NCI-H2227 (cell line): ENCODE measurements around the gene KDELR3.

Source experiments
- DNase-seq: peaks from one replicate; lab custom pipeline; 2025; ENCODE audit not compliant: unreplicated experiment; lab: John Stamatoyannopoulos, UW

The KDELR3 gene

GRCh38 chr22:38437416-38437815, 30.5 kb upstream of the KDELR3 start:
- no peak for DNase-seq

DNA sequence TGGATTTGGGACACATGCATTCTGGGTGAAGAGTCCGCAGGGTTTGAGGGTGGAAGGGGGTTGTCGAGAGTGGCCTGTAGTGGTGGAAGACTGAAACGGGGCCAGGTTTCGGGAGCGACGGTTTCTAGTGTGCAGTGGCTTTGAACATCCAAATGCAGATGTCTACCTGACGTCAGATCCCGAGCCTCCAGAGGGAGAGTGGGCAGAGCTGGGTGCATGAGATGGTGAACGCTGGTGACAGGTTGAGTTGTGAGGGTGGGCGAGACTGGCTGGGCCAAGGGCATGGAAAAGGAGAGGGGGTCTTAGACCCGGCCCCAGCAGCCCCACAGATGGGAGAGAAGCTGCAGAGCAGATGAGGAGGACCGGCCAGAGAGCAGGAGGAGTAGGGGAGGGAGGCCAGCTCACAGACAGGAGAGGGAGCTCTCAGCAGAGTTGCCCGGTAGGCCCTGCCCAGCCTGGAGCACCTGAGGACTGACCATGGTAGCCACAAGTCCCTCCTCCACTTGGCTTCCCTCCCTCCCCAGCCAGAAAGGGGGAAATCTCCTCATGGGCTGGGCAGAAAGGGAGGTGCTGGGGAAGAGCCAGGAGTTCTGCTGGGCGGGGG, 27.0 kb upstream of the KDELR3 start:
- DNase-seq, result no peak

DNA sequence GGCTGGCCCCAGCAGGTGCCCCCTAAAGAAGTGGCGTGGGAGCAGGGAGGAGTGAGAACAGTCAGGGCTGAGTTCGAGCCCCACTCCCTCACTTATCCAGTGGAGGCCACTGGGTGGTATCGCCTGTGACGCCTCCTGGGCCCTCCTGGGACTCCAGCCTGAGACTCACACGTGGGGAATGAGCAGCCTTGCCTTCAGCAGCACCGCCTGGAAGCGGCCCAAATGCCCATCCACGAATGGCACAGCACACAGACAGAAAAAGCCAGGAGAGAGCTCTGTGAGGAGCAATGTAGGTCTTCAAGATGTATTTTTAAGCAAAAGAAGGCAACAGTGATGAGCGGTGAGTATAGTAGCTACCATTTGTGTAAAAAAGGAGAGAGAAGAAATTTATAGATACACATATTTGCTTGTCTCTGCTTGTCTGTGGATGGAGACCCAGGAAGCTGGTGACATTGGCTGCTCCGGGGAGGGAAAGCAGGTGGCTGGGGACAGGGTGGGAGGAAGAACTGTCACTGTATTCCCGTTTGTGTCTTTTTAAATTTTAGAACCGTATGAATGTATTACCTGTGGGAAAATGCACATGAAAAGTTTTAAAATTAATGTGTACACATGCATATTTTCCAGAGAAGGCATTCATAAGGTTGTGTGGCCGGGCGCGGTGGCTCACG, 26.1 kb upstream of the KDELR3 start:
- DNase-seq, result no peak

DNA sequence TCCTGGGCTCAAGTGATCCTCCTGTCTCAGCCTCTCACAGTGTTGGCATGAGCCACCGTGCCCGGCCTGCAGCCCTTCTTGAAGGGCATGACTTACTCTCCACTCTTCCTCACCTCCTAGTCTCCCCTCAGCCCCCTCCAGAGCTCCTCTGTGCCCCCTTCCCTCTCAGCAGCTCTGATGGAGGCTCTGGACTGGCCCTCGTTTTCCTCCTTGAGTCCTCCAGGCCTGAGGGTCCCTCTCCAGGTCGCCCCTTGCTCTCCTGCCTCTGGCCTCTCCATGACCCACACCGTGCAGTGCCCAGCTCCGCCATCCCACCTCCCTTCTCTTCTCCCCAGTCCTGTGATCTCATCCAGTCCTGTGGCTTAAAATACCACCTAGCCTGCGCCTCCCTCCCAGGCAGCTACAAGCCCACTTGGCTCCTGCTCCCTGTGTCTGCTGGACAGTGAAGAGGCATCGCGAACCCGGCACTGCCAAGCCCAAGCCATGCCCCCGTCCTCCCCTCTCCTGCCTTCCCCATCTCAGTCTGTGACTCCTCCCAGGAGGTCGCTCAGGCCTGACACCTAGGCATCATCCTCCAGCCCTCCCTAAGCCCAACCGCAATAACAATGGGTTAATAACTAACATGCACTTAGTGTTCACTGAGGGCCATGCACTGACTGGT, 24.8 kb upstream of the KDELR3 start:
- no peak for DNase-seq

DNA sequence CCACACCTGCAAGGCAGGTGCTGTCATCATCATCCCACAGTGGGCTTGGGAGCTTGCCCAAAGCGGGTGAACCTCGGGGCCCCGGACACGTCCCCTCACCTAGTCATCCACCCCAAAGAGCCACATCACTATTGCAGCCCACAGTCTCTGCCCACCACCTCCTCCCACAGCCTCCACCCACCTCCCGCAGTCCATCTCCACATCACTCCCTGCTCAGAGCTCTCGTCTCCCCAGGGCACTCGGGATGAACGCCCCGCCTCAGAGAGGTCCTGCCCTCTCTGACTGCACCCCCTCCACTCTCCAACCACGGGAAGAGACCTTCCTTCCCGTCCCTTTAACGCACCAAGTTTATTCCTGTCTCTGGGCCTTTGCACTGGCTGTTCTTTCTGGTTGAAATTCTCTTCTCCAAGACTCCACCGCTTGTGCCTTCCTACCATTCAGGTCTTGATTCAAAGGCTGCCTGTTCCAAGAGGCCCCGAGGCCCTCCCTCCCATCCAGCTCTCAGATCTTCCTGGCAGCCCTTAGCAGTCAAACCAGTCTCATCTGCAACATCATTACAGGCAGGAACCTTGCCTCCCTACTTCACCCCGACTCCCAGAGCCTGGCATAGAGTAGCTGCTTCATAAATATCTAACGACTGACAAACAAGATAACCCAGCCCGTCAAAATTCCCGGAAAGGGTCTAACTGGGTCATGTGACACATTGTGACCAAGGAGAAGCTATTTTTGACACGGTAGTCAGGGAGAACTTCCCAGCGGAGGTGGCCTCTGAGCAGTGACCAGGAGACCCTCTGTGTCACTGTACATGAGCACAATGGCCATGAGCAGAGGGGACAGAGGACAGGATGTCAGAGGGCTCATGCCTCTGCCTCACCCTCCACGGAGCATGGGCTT, 24.0 kb upstream of the KDELR3 start:
- no peak for DNase-seq

DNA sequence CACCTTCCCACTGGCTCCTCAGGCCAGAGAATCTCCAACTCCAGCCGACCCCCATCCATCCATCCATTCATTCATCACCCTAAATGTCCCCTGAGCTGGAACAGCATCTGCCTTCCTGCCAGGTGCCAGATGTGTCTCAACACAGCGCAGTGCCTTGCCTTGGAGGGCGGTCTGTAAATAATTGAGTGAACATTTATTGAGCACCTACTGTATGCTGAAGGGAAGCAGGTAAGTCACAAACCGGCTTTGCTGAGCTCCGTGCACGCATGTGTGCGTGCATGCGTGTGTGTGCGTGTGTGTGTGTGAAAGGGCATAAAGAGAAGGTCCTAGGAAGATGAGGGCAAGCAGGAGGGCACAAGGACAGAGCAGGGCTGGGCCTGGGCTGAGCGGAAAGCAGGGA, 23.1 kb upstream of the KDELR3 start:
- DNase-seq, result no peak

GRCh38 chr22:38446018-38446601, 21.8 kb upstream of the KDELR3 start:
- DNase-seq, result peak; percentile 22

GRCh38 chr22:38448945-38449745, 18.8 kb upstream of the KDELR3 start:
- no peak for DNase-seq

DNA sequence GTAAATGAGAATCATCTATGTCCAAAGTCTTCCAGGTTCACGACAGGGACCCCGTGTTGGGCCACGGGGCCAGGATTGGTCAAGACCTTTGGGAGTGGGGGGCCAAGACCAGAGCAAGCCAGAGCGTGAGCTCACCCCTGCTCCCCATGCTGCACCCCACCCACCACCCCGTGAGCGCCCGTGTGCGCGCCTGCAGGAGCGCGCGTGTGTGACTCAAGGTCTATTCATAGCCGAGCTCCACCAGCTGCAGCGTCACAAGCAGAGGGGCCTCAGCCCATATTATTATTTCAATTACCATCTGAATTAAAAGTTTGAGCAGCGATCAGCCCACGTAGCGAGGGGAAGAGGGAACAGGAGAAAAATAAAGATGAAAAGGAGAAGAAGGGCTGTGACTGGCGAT, 18.1 kb upstream of the KDELR3 start:
- no peak for DNase-seq

GRCh38 chr22:38450234-38450797, 17.6 kb upstream of the KDELR3 start:
- no peak for DNase-seq

- no peak for DNase-seq
Measured at GRCh38 chr22:38451404-38451803, 16.5 kb upstream of the KDELR3 start.

DNA sequence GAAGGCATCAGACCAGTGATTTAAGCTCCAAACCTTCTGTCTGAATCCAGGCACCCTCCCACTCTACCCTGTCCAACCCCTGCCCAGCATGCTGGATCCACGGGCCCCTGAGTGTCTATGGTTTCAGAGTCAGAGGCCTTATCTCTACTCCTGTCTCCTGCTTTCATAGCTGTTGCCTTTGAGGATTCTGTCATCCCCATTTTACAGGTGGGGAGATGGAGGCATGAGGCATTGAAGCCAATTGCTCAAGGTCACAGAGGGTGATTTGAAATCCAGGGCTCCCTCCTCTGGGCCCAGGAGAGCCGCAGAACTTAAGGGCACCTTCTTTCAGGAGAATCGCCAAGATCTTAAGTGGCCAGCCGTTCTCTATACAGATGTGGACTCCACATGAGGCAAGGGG, 16.0 kb upstream of the KDELR3 start:
- DNase-seq, result no peak

GRCh38 chr22:38452373-38453065, 15.4 kb upstream of the KDELR3 start:
- no peak for DNase-seq

DNA sequence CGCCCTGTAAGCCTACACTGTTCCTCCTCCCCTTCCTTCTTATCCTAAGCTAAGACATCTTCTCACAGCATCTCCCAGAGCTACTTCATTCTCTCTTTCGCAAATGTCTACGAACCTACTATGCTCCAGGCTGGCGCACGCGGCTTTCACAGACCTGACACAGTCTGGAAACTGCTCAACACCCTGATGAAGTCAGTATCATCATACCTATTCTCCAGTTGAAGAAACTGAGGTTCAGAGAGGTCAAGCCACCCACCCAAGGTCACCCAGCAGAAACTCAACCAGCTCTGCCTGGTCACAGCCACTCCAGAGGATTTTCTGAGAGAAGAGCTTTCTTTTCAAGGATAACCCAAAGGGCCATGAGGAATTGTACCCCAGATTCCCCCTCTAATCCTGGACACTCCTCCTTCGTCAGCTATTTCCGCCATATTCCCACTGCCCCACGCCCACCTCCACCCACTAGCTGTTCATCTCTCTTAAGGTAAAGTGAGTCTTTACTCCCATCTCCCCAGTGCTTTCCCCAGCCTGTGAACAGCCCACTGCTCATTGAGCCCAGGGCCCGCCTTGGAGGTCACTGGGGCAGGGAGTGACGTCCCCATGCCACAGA, 14.7 kb upstream of the KDELR3 start:
- DNase-seq, result no peak

GRCh38 chr22:38453996-38454352, 13.9 kb upstream of the KDELR3 start:
- DNase-seq, result no peak

DNA sequence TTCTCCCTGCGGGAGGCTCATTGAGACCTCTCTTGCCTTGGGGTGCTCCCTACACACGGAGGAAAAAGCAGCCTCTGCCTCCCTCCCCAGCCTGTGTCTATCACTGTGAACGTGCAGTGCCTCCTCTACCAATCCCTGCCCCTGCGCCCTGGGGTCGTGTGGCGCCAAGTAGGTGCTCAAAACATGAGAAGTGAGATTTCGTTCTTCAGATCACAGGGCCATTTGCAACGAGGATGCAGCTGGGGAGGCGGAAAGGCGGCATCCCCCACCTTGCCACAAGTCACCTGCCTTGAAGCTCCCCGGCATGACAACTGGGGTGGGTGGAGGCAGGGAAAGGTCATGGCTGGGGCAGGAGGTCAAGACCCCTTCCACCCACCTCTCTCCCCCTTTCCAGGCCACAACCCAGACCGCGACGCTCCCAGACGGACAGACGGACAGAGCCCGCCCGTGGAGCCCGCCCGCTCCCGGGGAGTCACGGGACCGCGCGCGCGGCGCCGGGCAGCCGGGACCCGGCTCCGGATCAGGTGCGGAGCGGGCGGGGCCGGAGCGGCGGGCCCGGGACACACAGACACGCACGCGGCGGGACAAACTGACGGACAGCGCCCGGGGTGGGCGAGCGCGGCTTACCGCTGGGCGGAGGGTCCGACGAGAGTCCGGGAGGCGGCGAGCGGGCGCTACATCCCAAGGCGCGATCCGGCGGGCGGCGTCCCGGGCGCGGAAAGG, 13.4 kb upstream of the KDELR3 start:
- DNase-seq, result no peak

- no peak for DNase-seq
Measured at GRCh38 chr22:38455076-38455529, 12.8 kb upstream of the KDELR3 start, which contains the start of gene KCNJ4. TSS of gene KCNJ4 (minus strand) at chr22:38455199. CDS start at chr22:38428132, 27,067 bp downstream.
